Uterus (tissue), 2 donors: ENCODE measurements around the gene CDH22.

ENCODE experiments used
- POLR2A ChIP-seq, 2 donors: fragments of 450-650 bp; IDR thresholded peaks; one replicate each; pipeline ENCODE4 v1.6.1; 2016; ENCODE audit warnings: antibody characterized with exemption in 2 of 2, mild to moderate bottlenecking in 1 of 2, moderate library complexity in 1 of 2
- TF ChIP-seq, protein P1 (sequence below), 4 experiments: fragments of 200-600 bp in 2 of 4; fragments of 450-650 bp in 2 of 4; sonication (generic) in 2 of 4; IDR thresholded peaks; one replicate each; pipeline ENCODE4 v1.5.1; 2016 to 2019; ENCODE audit warnings: antibody characterized with exemption in 4 of 4, mild to moderate bottlenecking in 2 of 4, moderate library complexity in 1 of 4

DNA sequence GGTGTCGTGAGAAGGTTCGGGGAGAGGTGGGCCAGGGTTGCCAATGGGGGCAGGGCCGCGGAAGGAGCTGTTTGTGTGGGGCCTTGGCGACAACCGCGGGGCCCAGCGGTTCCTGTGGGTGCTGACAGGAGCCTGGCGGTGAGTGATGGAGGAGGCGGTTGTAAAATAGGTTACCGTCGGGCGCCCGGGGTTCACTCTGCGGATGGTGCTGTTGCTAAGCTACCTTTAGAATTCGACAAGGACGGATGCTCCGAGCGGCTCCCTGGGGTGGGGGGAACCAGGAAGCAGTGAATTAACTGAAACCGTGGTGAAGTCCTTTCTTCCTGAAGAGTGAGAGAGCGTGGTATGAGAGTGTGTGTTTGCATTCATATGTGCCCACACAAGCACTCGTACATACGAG lies 61.7 kb downstream of the CDH22 start:
- no peak for TF ChIP-seq POLR2A (IDR thresholded peaks at IDR 0.05)
- TF ChIP-seq, protein P1, sequence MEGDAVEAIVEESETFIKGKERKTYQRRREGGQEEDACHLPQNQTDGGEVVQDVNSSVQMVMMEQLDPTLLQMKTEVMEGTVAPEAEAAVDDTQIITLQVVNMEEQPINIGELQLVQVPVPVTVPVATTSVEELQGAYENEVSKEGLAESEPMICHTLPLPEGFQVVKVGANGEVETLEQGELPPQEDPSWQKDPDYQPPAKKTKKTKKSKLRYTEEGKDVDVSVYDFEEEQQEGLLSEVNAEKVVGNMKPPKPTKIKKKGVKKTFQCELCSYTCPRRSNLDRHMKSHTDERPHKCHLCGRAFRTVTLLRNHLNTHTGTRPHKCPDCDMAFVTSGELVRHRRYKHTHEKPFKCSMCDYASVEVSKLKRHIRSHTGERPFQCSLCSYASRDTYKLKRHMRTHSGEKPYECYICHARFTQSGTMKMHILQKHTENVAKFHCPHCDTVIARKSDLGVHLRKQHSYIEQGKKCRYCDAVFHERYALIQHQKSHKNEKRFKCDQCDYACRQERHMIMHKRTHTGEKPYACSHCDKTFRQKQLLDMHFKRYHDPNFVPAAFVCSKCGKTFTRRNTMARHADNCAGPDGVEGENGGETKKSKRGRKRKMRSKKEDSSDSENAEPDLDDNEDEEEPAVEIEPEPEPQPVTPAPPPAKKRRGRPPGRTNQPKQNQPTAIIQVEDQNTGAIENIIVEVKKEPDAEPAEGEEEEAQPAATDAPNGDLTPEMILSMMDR (IDR thresholded peaks at IDR 0.05), result no peak
